Karpas-422 (cell line): Measurements from ENCODE around the gene PLXNA1. TPM values are rescaled to one million over a fixed set of nuclear protein-coding genes. Genes with fewer than 3 reads are reported as not detected.
A peak's percentile ranks its signal among the peaks of the same experiment; 100 is the strongest.

Source experiments
- DNase-seq: peaks from one replicate; pipeline ENCODE4 v3.0.0-alpha.2; 2015
- H2AFZ ChIP-seq: fragments of 200-600 bp; sonication (generic); 2 replicates; pipeline ENCODE4 v1.6.1; 2014; ENCODE audit warnings: antibody characterized with exemption, low read length, mixed read lengths
- H3K27ac ChIP-seq: fragments of 200-600 bp; sonication (generic); 2 replicates; pipeline ENCODE4 v1.5.1; 2014; ENCODE audit warnings: mild to moderate bottlenecking, low read length, moderate library complexity
- H3K27me3 ChIP-seq: fragments of 200-600 bp; sonication (generic); 2 replicates; pipeline ENCODE4 v1.6.1; 2014; ENCODE audit warnings: low read length, mixed read lengths
- H3K36me3 ChIP-seq: fragments of 200-600 bp; sonication (generic); 2 replicates; pipeline ENCODE4 v1.6.1; 2014; ENCODE audit warnings: low read length, mixed read lengths; ENCODE audit not compliant: insufficient read depth
- H3K4me1 ChIP-seq: fragments of 200-600 bp; sonication (generic); 2 replicates; pipeline ENCODE4 v1.6.1; 2014; ENCODE audit warnings: mild to moderate bottlenecking, low read length, mixed read lengths
- H3K4me2 ChIP-seq: fragments of 200-600 bp; sonication (generic); 2 replicates; pipeline ENCODE4 v1.6.1; 2014; ENCODE audit warnings: low read length, low read depth, mild to moderate bottlenecking; ENCODE audit not compliant: poor library complexity, severe bottlenecking
- H3K4me3 ChIP-seq: fragments of 200-600 bp; sonication (generic); 2 replicates; pipeline ENCODE4 v1.5.1; 2014; ENCODE audit warnings: mild to moderate bottlenecking, antibody characterized with exemption, low read length, mixed read lengths
- H3K79me2 ChIP-seq: fragments of 200-600 bp; sonication (generic); 2 replicates; pipeline ENCODE4 v1.6.1; 2014; ENCODE audit warnings: mild to moderate bottlenecking, low read length, mixed read lengths
- H3K9ac ChIP-seq: fragments of 200-600 bp; sonication (generic); 2 replicates; pipeline ENCODE4 v1.6.0; 2014; ENCODE audit warnings: low read length
- H3K9me2 ChIP-seq: fragments of 200-600 bp; sonication (generic), shearing (Covaris generic); replicated peaks from 2 replicates; pipeline ENCODE4 v1.6.0; 2014; ENCODE audit warnings: mild to moderate bottlenecking, low read length, moderate library complexity; ENCODE audit not compliant: insufficient read depth
- H3K9me3 ChIP-seq: fragments of 300-700, 200-600 bp; sonication (generic); 2 replicates; pipeline ENCODE4 v1.6.1; 2014; ENCODE audit warnings: low read length, mixed read lengths
- H4K20me1 ChIP-seq: fragments of 200-600 bp; sonication (generic); 2 replicates; pipeline ENCODE4 v1.6.1; 2014; ENCODE audit warnings: mild to moderate bottlenecking, antibody characterized with exemption, low read length, low read depth; ENCODE audit not compliant: insufficient read depth
- total RNA-seq: library from RNA; depleted of rRNA; stranded (reverse); fragments of >200 nt; shearing (Covaris generic); gene quantifications from 2 replicates; pipeline ENCODE4 v1.2.3, GENCODE V29; 2014; ENCODE audit warnings: low replicate concordance

Gene PLXNA1
- total RNA-seq, 1 experiment from 2014 or later = 7.5 TPM

DNA sequence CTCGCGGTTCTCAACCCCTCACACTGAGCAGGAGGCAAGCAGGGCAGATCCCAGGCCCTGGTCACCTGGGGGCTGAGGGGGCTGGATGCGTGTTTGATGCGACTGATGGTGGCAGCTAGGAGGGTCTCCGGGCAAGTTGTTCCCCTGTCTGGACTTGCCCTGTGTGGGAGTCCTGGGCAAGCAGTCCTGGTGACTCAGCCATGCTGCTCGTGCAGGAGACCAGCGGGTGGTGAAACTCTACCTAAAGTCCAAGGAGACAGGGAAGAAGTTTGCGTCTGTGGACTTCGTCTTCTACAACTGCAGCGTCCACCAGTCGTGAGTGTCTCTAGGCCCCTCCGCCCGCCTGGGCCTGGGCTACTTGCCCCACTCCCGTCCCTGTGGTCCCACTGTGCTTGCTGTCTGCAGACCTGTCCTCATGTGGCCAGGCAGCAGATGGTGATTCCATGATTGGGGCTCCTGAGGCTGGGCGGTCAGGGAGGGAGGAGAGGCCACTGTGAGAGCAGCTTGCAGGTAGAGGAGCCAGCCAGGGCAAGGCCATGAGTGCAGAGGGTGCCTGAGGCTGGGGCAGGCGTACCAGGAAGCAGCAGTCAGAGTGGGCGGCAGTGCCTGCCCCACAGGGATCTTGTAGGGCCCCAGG lies 23.1 kb downstream of the PLXNA1 start:
- peaks cover 3% of the 10 kb centered on the region; the same call in 1 of the 2 replicates for H4K20me1 ChIP-seq
- no peaks in the 10 kb centered on the region for H3K9me2 ChIP-seq
- no peaks in the 10 kb centered on the region for H3K9me3 ChIP-seq
- H3K4me1 ChIP-seq = peaks cover 25% of the 10 kb centered on the region
- no peak overlapping the region for H2AFZ ChIP-seq
- no peak overlapping the region for H3K9ac ChIP-seq
- H3K27ac ChIP-seq = no peak overlapping the region
- no peak overlapping the region for H3K4me2 ChIP-seq
- DNase-seq = no peak
- H3K36me3 ChIP-seq = no peaks in the 10 kb centered on the region
- H3K4me3 ChIP-seq = no peak overlapping the region
- no peaks in the 10 kb centered on the region for H3K27me3 ChIP-seq
- no peaks in the 10 kb centered on the region for H3K79me2 ChIP-seq

GRCh38 chr3:127006781-127007436 lies 24.0 kb downstream of the PLXNA1 start:
- Histone ChIP-seq H2AFZ (no peak overlapping the region), H3K36me3 (no peaks in the 10 kb centered on the region), H3K9me2 (no peaks in the 10 kb centered on the region), H3K27me3 (no peaks in the 10 kb centered on the region), H3K79me2 (no peaks in the 10 kb centered on the region), H3K9me3 (no peaks in the 10 kb centered on the region), H3K4me1 (peaks cover 34% of the 10 kb centered on the region), H3K27ac (no peak overlapping the region), H3K4me3 (no peak overlapping the region), H3K9ac (no peak overlapping the region), H3K4me2 (no peak overlapping the region), H4K20me1 (peaks cover 3% of the 10 kb centered on the region; the same call in 1 of the 2 replicates)
- DNase-seq = no peak

DNA sequence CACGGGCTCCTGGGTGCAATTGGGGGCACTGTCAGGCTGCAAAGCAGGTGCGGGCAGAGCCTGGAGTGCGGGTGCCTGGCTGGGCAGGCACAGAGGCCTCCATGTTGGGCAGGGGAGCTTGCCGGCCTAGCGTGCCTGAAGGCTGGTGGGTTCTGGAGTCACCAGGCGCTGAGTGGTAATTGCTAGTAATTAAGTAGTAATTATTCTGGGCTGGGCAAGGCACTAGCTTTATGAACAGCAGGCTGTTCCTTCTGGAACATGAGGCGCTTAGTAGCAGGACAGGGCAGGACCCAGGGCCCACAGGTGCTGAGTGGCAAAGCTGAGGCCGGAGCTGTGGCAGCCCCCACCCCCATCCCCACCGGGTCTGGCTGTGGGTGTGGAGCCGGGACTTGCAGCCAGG lies 25.3 kb downstream of the PLXNA1 start:
- H3K9me2 ChIP-seq = no peaks in the 10 kb centered on the region
- H3K4me2 ChIP-seq = no peak overlapping the region
- H3K36me3 ChIP-seq = no peaks in the 10 kb centered on the region
- H3K27ac ChIP-seq = no peak overlapping the region
- no peak overlapping the region for H3K9ac ChIP-seq
- no peak for DNase-seq
- peaks cover 3% of the 10 kb centered on the region; the same call in 1 of the 2 replicates for H4K20me1 ChIP-seq
- H3K79me2 ChIP-seq = no peaks in the 10 kb centered on the region
- H3K4me3 ChIP-seq = no peak overlapping the region
- no peaks in the 10 kb centered on the region for H3K9me3 ChIP-seq
- no peaks in the 10 kb centered on the region for H3K27me3 ChIP-seq
- H3K4me1 ChIP-seq = peaks cover 37% of the 10 kb centered on the region
- H2AFZ ChIP-seq = no peak overlapping the region

GRCh38 chr3:127009531-127009930 lies 26.6 kb downstream of the PLXNA1 start:
- H3K9ac ChIP-seq = no peak overlapping the region
- H3K9me3 ChIP-seq = no peaks in the 10 kb centered on the region
- no peaks in the 10 kb centered on the region for H3K9me2 ChIP-seq
- no peaks in the 10 kb centered on the region for H3K27me3 ChIP-seq
- no peak overlapping the region for H3K4me2 ChIP-seq
- peaks cover 3% of the 10 kb centered on the region; the same call in 1 of the 2 replicates for H4K20me1 ChIP-seq
- H3K36me3 ChIP-seq = no peaks in the 10 kb centered on the region
- H3K4me3 ChIP-seq = no peak overlapping the region
- no peak overlapping the region for H2AFZ ChIP-seq
- H3K27ac ChIP-seq = no peak overlapping the region
- DNase-seq = no peak
- peaks cover 47% of the 10 kb centered on the region for H3K4me1 ChIP-seq
- no peaks in the 10 kb centered on the region for H3K79me2 ChIP-seq

DNA sequence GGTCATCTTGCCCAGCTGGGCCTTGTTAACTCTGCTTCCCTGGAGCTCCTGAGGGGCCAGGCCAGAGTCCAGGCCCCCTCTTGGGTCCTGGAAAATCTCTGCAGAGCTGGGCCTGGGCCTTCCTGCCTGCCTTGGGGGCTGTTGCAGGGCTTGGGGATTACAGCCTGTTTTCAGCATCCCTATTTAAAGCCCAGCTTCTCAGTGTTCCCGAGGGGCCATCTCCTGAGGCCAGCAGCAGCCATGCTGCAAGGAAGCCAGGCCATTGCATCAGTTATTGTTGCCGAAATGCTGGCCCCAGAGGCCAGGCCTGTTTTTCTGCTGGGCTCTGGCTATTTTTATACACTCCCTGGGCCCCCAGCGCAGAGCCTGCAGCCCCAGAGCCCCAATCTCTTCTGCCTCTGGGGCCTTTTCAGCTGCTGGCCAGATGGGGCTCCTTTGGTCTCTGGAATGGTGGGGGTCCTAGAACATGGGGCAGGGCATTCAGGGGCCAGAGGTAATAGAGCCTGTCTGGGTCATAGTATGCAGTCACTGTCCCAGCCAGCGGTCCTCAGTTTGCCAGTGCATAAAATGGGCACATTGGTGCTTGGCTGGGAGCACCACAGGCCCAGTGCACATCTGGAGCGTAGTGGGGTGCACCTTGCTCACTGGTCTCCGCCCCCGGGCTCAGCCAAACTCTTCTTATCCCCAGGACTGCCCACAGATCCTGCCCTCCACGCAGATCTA lies 28.5 kb downstream of the PLXNA1 start:
- no peaks in the 10 kb centered on the region; the same call in 1 of the 2 replicates for H4K20me1 ChIP-seq
- H3K27me3 ChIP-seq = no peaks in the 10 kb centered on the region
- peak overlapping the region; percentile 43; the same call in 1 of the 2 replicates for H3K27ac ChIP-seq
- no peak overlapping the region for H3K4me3 ChIP-seq
- H3K4me2 ChIP-seq = peak overlapping the region; percentile 45
- no peaks in the 10 kb centered on the region for H3K79me2 ChIP-seq
- DNase-seq = peak; percentile 55
- H3K9ac ChIP-seq = peak overlapping the region; percentile 48; the same call in 1 of the 2 replicates
- H3K36me3 ChIP-seq = no peaks in the 10 kb centered on the region
- peaks cover 66% of the 10 kb centered on the region for H3K4me1 ChIP-seq
- no peaks in the 10 kb centered on the region for H3K9me2 ChIP-seq
- H2AFZ ChIP-seq = no peak overlapping the region
- no peaks in the 10 kb centered on the region for H3K9me3 ChIP-seq

DNA sequence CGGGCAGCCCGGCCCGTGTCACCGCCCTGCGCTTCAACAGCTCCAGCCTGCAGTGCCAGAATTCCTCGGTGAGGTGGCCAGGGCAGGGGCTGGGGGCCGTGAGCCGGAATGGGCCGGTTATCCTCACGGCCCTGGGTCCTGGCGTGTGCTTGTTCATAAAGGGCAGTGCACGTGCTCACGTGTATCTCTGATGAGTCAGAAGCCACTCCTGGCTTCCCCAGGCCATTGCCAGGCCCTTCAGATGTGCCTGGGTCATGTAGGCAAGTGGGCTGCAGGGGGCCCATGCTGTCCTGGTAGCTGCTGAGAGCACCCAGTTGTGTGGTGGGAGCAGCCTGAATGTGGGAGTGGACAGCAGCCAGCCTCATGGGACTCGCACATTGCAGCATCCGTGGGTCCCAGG lies 29.2 kb downstream of the PLXNA1 start:
- Histone ChIP-seq H4K20me1 (no peaks in the 10 kb centered on the region; the same call in 1 of the 2 replicates), H2AFZ (no peak overlapping the region), H3K4me1 (peaks cover 70% of the 10 kb centered on the region), H3K27ac (no peak overlapping the region), H3K36me3 (no peaks in the 10 kb centered on the region), H3K9ac (peak overlapping the region; percentile 20; the same call in 1 of the 2 replicates), H3K4me2 (no peak overlapping the region), H3K9me2 (no peaks in the 10 kb centered on the region), H3K79me2 (no peaks in the 10 kb centered on the region), H3K9me3 (no peaks in the 10 kb centered on the region), H3K4me3 (no peak overlapping the region), H3K27me3 (no peaks in the 10 kb centered on the region)
- no peak for DNase-seq

DNA sequence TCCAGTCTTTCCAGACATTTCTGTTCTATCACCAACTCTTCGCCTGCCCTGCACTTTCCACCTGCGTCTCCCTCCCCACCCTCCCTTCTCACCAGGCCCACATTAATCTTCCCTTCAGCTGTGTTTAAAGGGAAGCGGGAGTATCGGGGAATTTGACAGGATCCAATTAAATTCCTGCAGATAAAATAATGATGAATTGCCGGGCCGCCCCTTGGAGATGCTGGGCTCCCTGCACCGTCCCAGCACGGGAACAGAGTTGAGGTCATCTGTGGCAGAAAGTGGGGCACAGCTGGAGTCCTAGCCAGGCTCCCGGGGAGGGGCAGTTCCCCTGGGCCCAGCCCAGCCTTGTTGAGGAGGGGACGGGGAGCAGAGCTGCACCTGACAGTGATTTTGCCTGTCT lies 30.3 kb downstream of the PLXNA1 start:
- H3K27ac ChIP-seq = no peak overlapping the region
- H3K9me3 ChIP-seq = no peaks in the 10 kb centered on the region
- H3K9me2 ChIP-seq = no peaks in the 10 kb centered on the region
- no peak for DNase-seq
- peaks cover 70% of the 10 kb centered on the region for H3K4me1 ChIP-seq
- no peak overlapping the region for H3K4me3 ChIP-seq
- H3K79me2 ChIP-seq = no peaks in the 10 kb centered on the region
- no peak overlapping the region for H3K4me2 ChIP-seq
- no peaks in the 10 kb centered on the region; the same call in 1 of the 2 replicates for H4K20me1 ChIP-seq
- no peaks in the 10 kb centered on the region for H3K27me3 ChIP-seq
- no peak overlapping the region for H3K9ac ChIP-seq
- H3K36me3 ChIP-seq = no peaks in the 10 kb centered on the region
- H2AFZ ChIP-seq = no peak overlapping the region
